GM18867 (cell line): ENCODE data around the gene PNPT1.
A peak's percentile ranks its signal among the peaks of the same experiment; 100 is the strongest.

Experiments
- ATAC-seq: cut with Tn5 transposase; IDR thresholded peaks from one replicate; pipeline ENCODE4 v1.9.1; 2021; ENCODE audit warnings: mild to moderate bottlenecking, moderate library complexity; ENCODE audit not compliant: unreplicated experiment

Gene PNPT1

GRCh38 chr2:55672630-55673029 lies 21.0 kb downstream of the PNPT1 start:
- no peak for ATAC-seq

GRCh38 chr2:55668956-55669355 lies 24.7 kb downstream of the PNPT1 start:
- ATAC-seq = no peak

GRCh38 chr2:55653255-55653654 lies 40.4 kb downstream of the PNPT1 start:
- ATAC-seq = no peak

- no peak for ATAC-seq
Observed at GRCh38 chr2:55649211-55649610, 44.4 kb downstream of the PNPT1 start.

GRCh38 chr2:55636831-55637230 lies 56.8 kb downstream of the PNPT1 start:
- ATAC-seq = no peak

- no peak for ATAC-seq
Observed at GRCh38 chr2:55628931-55629330, 64.7 kb downstream of the PNPT1 start.

- no peak for ATAC-seq
Observed at GRCh38 chr2:55627915-55628314, 65.7 kb downstream of the PNPT1 start.

GRCh38 chr2:55621802-55622201 lies 71.8 kb downstream of the PNPT1 start:
- no peak for ATAC-seq

GRCh38 chr2:55620123-55620779 lies 73.4 kb downstream of the PNPT1 start:
- no peak for ATAC-seq

- peak; percentile 39 for ATAC-seq
Observed at GRCh38 chr2:55618275-55619055, 75.2 kb downstream of the PNPT1 start.

- ATAC-seq = no peak
Observed at GRCh38 chr2:55618025-55618274, 75.7 kb downstream of the PNPT1 start.

GRCh38 chr2:55617175-55618024 lies 76.2 kb downstream of the PNPT1 start, which contains the start of gene PPP4R3B:
TSS of gene PPP4R3B (minus strand) at chr2:55617622. CDS start at chr2:55617285, 337 bp downstream.
- peak; percentile 84 for ATAC-seq

- ATAC-seq = peak; percentile 16
Observed at GRCh38 chr2:55616551-55617174, 77.0 kb downstream of the PNPT1 start.

- ATAC-seq = no peak
Observed at GRCh38 chr2:55611997-55612396, 81.6 kb downstream of the PNPT1 start.

GRCh38 chr2:55610954-55611743 lies 82.5 kb downstream of the PNPT1 start:
- ATAC-seq = no peak

GRCh38 chr2:55609938-55610578 lies 83.6 kb downstream of the PNPT1 start:
- no peak for ATAC-seq

GRCh38 chr2:55609193-55609794 lies 84.3 kb downstream of the PNPT1 start:
- no peak for ATAC-seq

- ATAC-seq = no peak
Observed at GRCh38 chr2:55607717-55608116, 85.9 kb downstream of the PNPT1 start.

GRCh38 chr2:55604027-55604565 lies 89.5 kb downstream of the PNPT1 start:
- ATAC-seq = no peak
